H1 (cell line): Measurements from ENCODE around the gene PKMYT1. TPM values are rescaled to one million over a fixed set of nuclear protein-coding genes. Genes with fewer than 3 reads are reported as not detected.

Source experiments
- CTCF ChIA-PET: fragments of 300-600 bp; sonication (Branson Sonifier 250); formaldehyde crosslinking; loops from one replicate; lab custom pipeline; 2021; ENCODE audit not compliant: partially characterized antibody; lab: Charles Lee
- POLR2A ChIA-PET: fragments of 300-600 bp; sonication (Branson Sonifier 250); formaldehyde crosslinking; loops from one replicate; lab custom pipeline; 2021; ENCODE audit warnings: inconsistent platforms; ENCODE audit not compliant: partially characterized antibody; lab: Charles Lee
- DNase-seq, 2 experiments: peaks; one replicate each; pipeline versions ENCODE4 v3.0.0 to v3.0.0-alpha.2; 2010 to 2022; ENCODE audit warnings: low spot score in 2 of 2, low read depth in 1 of 2, mixed read lengths in 1 of 2
- FAIRE-seq: peaks from 2 replicates; lab custom pipeline; 2011; peaks lifted over from hg19 to GRCh38; lab: Jason Lieb, UNC
- H2AFZ ChIP-seq: 2 replicates; pipeline ENCODE4 v1.8.1; 2012; ENCODE audit warnings: low read length, inconsistent platforms
- H2AK5ac ChIP-seq: 2 replicates; pipeline ENCODE4 v1.6.1; 2013; ENCODE audit warnings: low read depth, low read length
- H2BK120ac ChIP-seq: replicated peaks from 2 replicates; pipeline ENCODE3; 2013; ENCODE audit warnings: low read depth, low read length, inconsistent platforms
- H2BK12ac ChIP-seq: 2 replicates; pipeline ENCODE4 v1.6.1; 2013; ENCODE audit warnings: low read depth, low read length
- H2BK15ac ChIP-seq: 2 replicates; pipeline ENCODE4 v1.6.1; 2013; ENCODE audit warnings: low read length
- H2BK20ac ChIP-seq: 2 replicates; pipeline ENCODE4 v1.6.1; 2013; ENCODE audit warnings: low read length
- H2BK5ac ChIP-seq: 2 replicates; pipeline ENCODE4 v1.6.1; 2013; ENCODE audit warnings: low read depth, low read length
- H3K14ac ChIP-seq: 2 replicates; pipeline ENCODE4 v1.6.1; 2013; ENCODE audit warnings: inconsistent platforms; ENCODE audit not compliant: insufficient read length
- H3K18ac ChIP-seq: 2 replicates; pipeline ENCODE4 v1.6.1; 2013; ENCODE audit warnings: low read length; ENCODE audit errors: extremely low read depth
- H3K23ac ChIP-seq: 2 replicates; pipeline ENCODE4 v1.6.1; 2013; ENCODE audit warnings: inconsistent platforms; ENCODE audit not compliant: insufficient read length
- H3K23me2 ChIP-seq: 2 replicates; pipeline ENCODE4 v1.6.1; 2013; ENCODE audit warnings: low read depth, low read length
- H3K27ac ChIP-seq: 2 replicates; pipeline ENCODE4 v1.6.1; 2011; ENCODE audit warnings: low read depth, low read length, inconsistent platforms
- H3K27me3 ChIP-seq, 4 experiments: replicated peaks in 1 of 4; 1 replicate in 1 of 4; 2 replicates in 3 of 4; pipeline versions ENCODE4 v1.6.1 to v1.8.1; 2011 to 2013; ENCODE audit warnings: low read length in 3 of 4, mild to moderate bottlenecking in 3 of 4, inconsistent platforms in 2 of 4, mixed read lengths in 2 of 4, moderate library complexity in 1 of 4; ENCODE audit not compliant: control insufficient read depth in 3 of 4, insufficient read depth in 3 of 4; ENCODE audit errors: extremely low read depth in 1 of 4
- H3K36me3 ChIP-seq, 4 experiments: 2 replicates each; pipeline versions ENCODE4 v1.6.1 to v1.8.1; 2011 to 2013; ENCODE audit warnings: mild to moderate bottlenecking in 4 of 4, low read length in 3 of 4, moderate library complexity in 2 of 4, control low read depth in 1 of 4, inconsistent platforms in 1 of 4; ENCODE audit not compliant: insufficient read depth in 4 of 4, control insufficient read depth in 2 of 4
- H3K4ac ChIP-seq: replicated peaks from 2 replicates; pipeline ENCODE3; 2013; ENCODE audit warnings: low read length, low read depth, mixed read lengths, inconsistent platforms; ENCODE audit not compliant: insufficient read length
- H3K4me1 ChIP-seq, 4 experiments: replicated peaks in 1 of 4; 1 replicate in 1 of 4; 2 replicates in 3 of 4; pipeline versions ENCODE4 v1.6.1 to v1.8.1; 2011 to 2013; ENCODE audit warnings: low read length in 3 of 4, inconsistent platforms in 2 of 4, mixed read lengths in 1 of 4; ENCODE audit not compliant: insufficient read depth in 4 of 4, control insufficient read depth in 3 of 4
- H3K4me2 ChIP-seq, 2 experiments: 2 replicates each; pipeline versions ENCODE4 v1.6.1 to v1.8.1; 2011 to 2013; ENCODE audit warnings: low read depth in 2 of 2, low read length in 2 of 2, control low read depth in 1 of 2, inconsistent platforms in 1 of 2, mild to moderate bottlenecking in 1 of 2; ENCODE audit not compliant: insufficient read depth in 1 of 2
- H3K4me3 ChIP-seq, 4 experiments: fragments of 200-600, 300-600 bp in 1 of 4; sonication (generic), shearing (Covaris generic), sonication (Bioruptor Twin) in 1 of 4; 2 replicates each; pipeline versions ENCODE4 v1.5.1 to v1.8.1; 2011 to 2016; ENCODE audit warnings: low read length in 4 of 4, low read depth in 3 of 4, control low read depth in 2 of 4, inconsistent platforms in 2 of 4, mild to moderate bottlenecking in 2 of 4, mixed read lengths in 1 of 4, moderate library complexity in 1 of 4; ENCODE audit not compliant: insufficient read depth in 2 of 4; ENCODE audit errors: extremely low read depth in 1 of 4
- H3K56ac ChIP-seq: replicated peaks from 2 replicates; pipeline ENCODE3; 2013; ENCODE audit warnings: low read depth, mild to moderate bottlenecking, mixed read lengths, low read length, inconsistent platforms; ENCODE audit not compliant: insufficient read length
- H3K79me1 ChIP-seq: 2 replicates; pipeline ENCODE4 v1.6.1; 2013; ENCODE audit warnings: low read depth, low read length, control low read depth
- H3K79me2 ChIP-seq, 2 experiments: 2 replicates each; pipeline versions ENCODE4 v1.6.1 to v1.8.1; 2012 to 2013; ENCODE audit warnings: low read length in 2 of 2, mild to moderate bottlenecking in 2 of 2, inconsistent platforms in 1 of 2; ENCODE audit not compliant: insufficient read depth in 2 of 2, control insufficient read depth in 1 of 2
- H3K9ac ChIP-seq, 4 experiments: replicated peaks in 1 of 4; 1 replicate in 1 of 4; 2 replicates in 3 of 4; pipeline versions ENCODE4 v1.6.1 to v1.8.1; 2011 to 2013; ENCODE audit warnings: low read depth in 3 of 4, low read length in 3 of 4, control low read depth in 2 of 4, mild to moderate bottlenecking in 2 of 4, moderate library complexity in 2 of 4, inconsistent platforms in 1 of 4; ENCODE audit errors: extremely low read depth in 1 of 4
- H3K9me3 ChIP-seq, 2 experiments: 2 replicates each; pipeline versions ENCODE4 v1.6.1 to v1.8.1; 2012 to 2013; ENCODE audit warnings: mild to moderate bottlenecking in 2 of 2, moderate library complexity in 2 of 2, control low read depth in 1 of 2, inconsistent platforms in 1 of 2, low read depth in 1 of 2, low read length in 1 of 2, mixed read lengths in 1 of 2; ENCODE audit not compliant: insufficient read depth in 2 of 2
- H4K20me1 ChIP-seq, 2 experiments: replicated peaks in 1 of 2; 2 replicates each; pipeline versions ENCODE3 to v1.8.1; 2011 to 2013; ENCODE audit warnings: inconsistent platforms in 2 of 2, low read length in 2 of 2, mild to moderate bottlenecking in 1 of 2; ENCODE audit not compliant: insufficient read depth in 2 of 2, control insufficient read depth in 1 of 2
- H4K5ac ChIP-seq: 2 replicates; pipeline ENCODE4 v1.6.1; 2013; ENCODE audit warnings: low read length, low read depth, mixed read lengths, inconsistent platforms; ENCODE audit not compliant: insufficient read length
- H4K8ac ChIP-seq: 2 replicates; pipeline ENCODE4 v1.8.0; 2013; ENCODE audit warnings: mild to moderate bottlenecking, moderate library complexity, low read length, inconsistent platforms; ENCODE audit not compliant: insufficient read depth; ENCODE audit errors: extremely low read depth
- H4K91ac ChIP-seq: replicated peaks from 2 replicates; pipeline ENCODE3; 2013; ENCODE audit warnings: low read length, mixed read lengths, inconsistent platforms; ENCODE audit not compliant: insufficient read length
- CHD1 ChIP-seq: IDR thresholded peaks from 2 replicates; pipeline ENCODE4 v1.6.1; 2012; ENCODE audit warnings: low read depth, low read length, improper control_type of control experiment
- KDM5A ChIP-seq: fragments of 200-600 bp; IDR thresholded peaks from 2 replicates; pipeline ENCODE4 v1.7.1; 2012; ENCODE audit warnings: mild to moderate bottlenecking, low read length, inconsistent platforms, mixed read lengths
- MAFK ChIP-seq: IDR thresholded peaks from 2 replicates; pipeline ENCODE4 v1.6.1; 2012; ENCODE audit warnings: low read depth, mild to moderate bottlenecking, improper control_type of control experiment, low read length
- POLR2AphosphoS5 ChIP-seq: IDR thresholded peaks from 2 replicates; pipeline ENCODE4 v1.6.1; 2011; ENCODE audit warnings: low read depth, low read length
- RFX5 ChIP-seq: IDR thresholded peaks from 2 replicates; pipeline ENCODE4 v1.6.1; 2011; ENCODE audit warnings: low read depth, low read length, improper control_type of control experiment, borderline replicate concordance
- SAP30 ChIP-seq: fragments of 300-600 bp; sonication (generic); IDR thresholded peaks from 2 replicates; pipeline ENCODE4 v1.7.1; 2012; ENCODE audit warnings: low read length, moderate library complexity, mild to moderate bottlenecking, inconsistent platforms; ENCODE audit not compliant: insufficient read depth, insufficient replicate concordance
- SP1 ChIP-seq: IDR thresholded peaks from 2 replicates; pipeline ENCODE4 v1.6.1; 2011; ENCODE audit warnings: low read depth, low read length
- TAF7 ChIP-seq: optimal IDR thresholded peaks from 2 replicates; pipeline ENCODE3; 2011; ENCODE audit warnings: low read depth, mild to moderate bottlenecking, inconsistent platforms, low read length, moderate library complexity, borderline replicate concordance
- TEAD4 ChIP-seq: IDR thresholded peaks from 2 replicates; pipeline ENCODE4 v1.6.1; 2012; ENCODE audit warnings: low read depth, low read length, inconsistent platforms, mixed read lengths
- YY1 ChIP-seq: IDR thresholded peaks from 2 replicates; pipeline ENCODE4 v1.6.1; 2011; ENCODE audit warnings: low read depth, mild to moderate bottlenecking, low read length
- WGBS, 2 experiments: shearing (Covaris generic) in 1 of 2; methylation state at CpG; one replicate each; pipeline versions ENCODE4 v1.1.6 to v1.1.7; 2013 to 2015; ENCODE audit warnings: low lambda C conversion rate in 2 of 2, mixed read lengths in 2 of 2, inconsistent platforms in 1 of 2, low coverage in 1 of 2, missing lambda C conversion rate in 1 of 2; ENCODE audit not compliant: insufficient replicate concordance in 2 of 2, insufficient coverage in 1 of 2, insufficient read length in 1 of 2; ENCODE audit errors: extremely low coverage in 1 of 2, missing lambda C conversion rate in 1 of 2; 5-methylcytosine and 5-hydroxymethylcytosine counted together
- polyA plus RNA-seq, 7 experiments: library from polyadenylated mRNA; depleted of rRNA in 3 of 7; stranded (reverse) in 5 of 7; unstranded in 2 of 7; fragments of >200 nt in 5 of 7; fragments of 200-250 nt in 2 of 7; gene quantifications; 1 replicate in 5 of 7; 2 replicates in 1 of 7; 4 replicates in 1 of 7; pipeline versions ENCODE4 v1.2.1 to v1.2.3, GENCODE V29; 2011 to 2013; ENCODE audit warnings: missing spikeins in 2 of 7, mixed read lengths in 2 of 7
- total RNA-seq: library from RNA; stranded (reverse); fragmentation: NEBNext Ultra II Directional; extraction: Animal tissue kit (Norgen Biotek cat#: 25700); gene quantifications from 2 replicates; pipeline ENCODE4 v1.2.1, GENCODE V29; 2021
- TF ChIP-seq, protein P1 (sequence below): IDR thresholded peaks from 2 replicates; pipeline ENCODE4 v1.6.1; 2012; ENCODE audit warnings: inconsistent platforms

Gene PKMYT1
- total and polyA plus RNA-seq, 2 of the 8 experiments (the other 6 are each of a cell fraction or from before 2014, with no cell fraction given): 74.7 to 85.2 TPM

DNA sequence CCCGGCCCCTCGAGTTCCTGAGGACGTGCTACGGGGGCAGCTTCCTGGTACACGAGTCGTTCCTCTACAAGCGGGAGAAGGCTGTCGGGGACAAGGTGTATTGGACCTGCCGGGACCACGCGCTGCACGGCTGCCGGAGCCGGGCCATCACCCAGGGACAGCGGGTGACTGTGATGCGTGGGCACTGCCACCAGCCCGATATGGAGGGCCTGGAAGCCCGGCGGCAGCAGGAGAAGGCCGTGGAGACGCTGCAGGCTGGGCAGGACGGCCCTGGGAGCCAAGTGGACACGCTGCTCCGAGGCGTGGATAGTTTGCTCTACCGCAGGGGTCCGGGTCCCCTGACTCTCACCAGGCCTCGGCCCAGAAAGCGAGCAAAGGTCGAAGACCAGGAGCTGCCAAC lies 47.1 kb downstream of the PKMYT1 start:
- Histone ChIP-seq H4K8ac (no peak overlapping the region; the same call in 1 of the 2 replicates), H4K20me1 (no peaks in the 10 kb centered on the region), H3K23me2 (no peaks in the 10 kb centered on the region), H2BK20ac (no peak overlapping the region), H3K56ac (no peak overlapping the region), H2BK15ac (no peak overlapping the region), H2BK5ac (no peak overlapping the region), H2BK12ac (no peak overlapping the region), H3K23ac (no peak overlapping the region), H3K9ac (no peak overlapping the region), H3K4me1 (peaks cover 0 to 4% (median 0%) of the 10 kb centered on the region in 4 experiments; a peak in 3 of 7 replicates), H3K4me2 (no peak overlapping the region), H2AFZ (no peak overlapping the region), H3K27ac (no peak overlapping the region), H2BK120ac (no peak overlapping the region), H4K91ac (no peak overlapping the region), H3K18ac (no peak overlapping the region), H3K4ac (no peak overlapping the region), H3K36me3 (peaks cover 0 to 10% (median 2%) of the 10 kb centered on the region in 4 experiments; a peak in 2 of 8 replicates), H3K79me1 (peaks cover 3% of the 10 kb centered on the region; the same call in 1 of the 2 replicates), H3K79me2 (no peaks in the 10 kb centered on the region), H2AK5ac (no peak overlapping the region), H3K4me3 (no peak overlapping the region), H3K9me3 (no peaks in the 10 kb centered on the region), H4K5ac (no peak overlapping the region), H3K27me3 (no peaks in the 10 kb centered on the region), H3K14ac (no peak overlapping the region)
- no peak for DNase-seq
- 96% methylated on average over 27 of the region's 30 CpGs; no CpG with 5 or more reads in 1 of the 2 experiments for WGBS, 2 experiments
- ChIA-PET CTCF (interaction anchor here (1.1 to 3.1 kb wide), 3 partner anchors 20 to 726 kb away, joined by 3 to 9 read pairs (median 4); no protein-coding TSS in a partner anchor), POLR2A (no interaction called here)
- no peak for FAIRE-seq
- TF ChIP-seq YY1: no peak
- TF ChIP-seq TEAD4: no peak
- no peak for TF ChIP-seq SAP30
- TF ChIP-seq TAF7: no peak
- no peak for TF ChIP-seq POLR2AphosphoS5
- TF ChIP-seq SP1: no peak
- TF ChIP-seq KDM5A: no peak
- no peak for TF ChIP-seq CHD1
- TF ChIP-seq, protein P1, sequence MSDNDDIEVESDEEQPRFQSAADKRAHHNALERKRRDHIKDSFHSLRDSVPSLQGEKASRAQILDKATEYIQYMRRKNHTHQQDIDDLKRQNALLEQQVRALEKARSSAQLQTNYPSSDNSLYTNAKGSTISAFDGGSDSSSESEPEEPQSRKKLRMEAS: no peak
- TF ChIP-seq MAFK: no peak
- TF ChIP-seq RFX5: no peak
